Suprapubic skin (tissue), 3 donors: Measurements from ENCODE around the gene XYLT1.

Experiments used
- CTCF ChIP-seq, 2 donors: fragments of 200-600 bp in 1 of 2; fragments of 450-650 bp in 1 of 2; sonication (generic) in 1 of 2; IDR thresholded peaks; one replicate each; pipeline ENCODE4 v1.5.1; 2016 to 2019; ENCODE audit warnings: antibody characterized with exemption in 2 of 2, mild to moderate bottlenecking in 1 of 2, moderate library complexity in 1 of 2
- POLR2AphosphoS5 ChIP-seq, 3 donors: sonication (generic); formaldehyde crosslinking; IDR thresholded peaks; one replicate each; pipeline ENCODE4 v1.6.1; 2017; ENCODE audit warnings: antibody characterized with exemption in 3 of 3

DNA sequence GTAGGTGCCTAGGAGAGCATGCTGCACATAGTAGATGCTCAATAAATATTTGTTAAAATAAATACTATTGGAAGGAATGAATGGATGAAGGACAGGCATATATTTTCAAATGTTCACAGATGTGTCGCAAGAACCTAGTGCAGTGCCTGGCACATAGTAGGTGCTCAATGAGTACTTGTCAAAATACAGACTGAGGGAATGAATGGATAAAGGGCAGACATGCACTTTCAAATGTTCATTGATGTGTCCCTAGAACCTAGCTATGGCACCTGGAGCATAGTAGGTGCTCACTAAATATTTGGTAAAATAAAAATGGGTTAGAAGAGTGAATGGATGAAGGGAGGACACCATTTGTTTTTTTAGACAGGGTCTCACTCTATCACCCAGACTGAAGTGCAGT, 26.1 kb downstream of the XYLT1 start:
- TF ChIP-seq POLR2AphosphoS5 (IDR thresholded peaks at IDR 0.05): no peak
- no peak for TF ChIP-seq CTCF (IDR thresholded peaks at IDR 0.05)
